ENCODE data around the gene UVRAG.
"Not testable (repeated sequence)": the region's sequence is repeated elsewhere in the genome, so short reads cannot be mapped to it uniquely, and the experiment has no call there.

The UVRAG gene

DNA sequence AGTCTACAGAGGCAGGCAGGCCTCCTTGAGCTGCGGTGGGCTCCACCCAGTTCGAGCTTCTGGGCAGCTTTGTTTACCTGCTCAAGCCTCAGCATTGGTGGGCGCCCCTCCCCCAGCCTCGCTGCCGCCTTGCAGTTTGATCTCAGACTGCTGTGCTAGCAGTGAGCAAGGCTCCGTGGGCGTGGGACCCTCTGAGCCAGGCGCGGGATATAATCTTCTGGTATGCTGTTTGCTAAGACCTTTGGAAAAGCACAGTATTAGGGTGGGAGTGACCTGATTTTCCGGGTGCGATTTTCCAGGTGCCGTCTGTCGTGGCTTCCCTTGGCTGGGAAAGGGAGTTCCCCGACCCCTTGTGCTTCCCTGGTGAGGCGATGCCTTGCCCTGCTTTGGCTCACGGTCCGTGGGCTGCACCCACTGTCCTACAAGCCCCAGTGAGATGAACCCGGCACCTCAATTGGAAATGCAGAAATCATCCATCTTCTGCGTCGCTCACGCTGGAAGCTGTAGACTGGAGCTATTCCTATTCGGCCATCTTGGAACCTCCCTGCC lies 164.5 kb downstream of the UVRAG start:
- H3K4me1 ChIP-seq; in situ Hi-C loops (cut with MboI; ENCODE audit: low sequenced_read_pairs); H3K36me3 ChIP-seq (replicated peaks); H3K27me3 ChIP-seq (ENCODE audit: low read depth); H3K9me3 ChIP-seq; H3K4me3 ChIP-seq: not testable (repeated sequence)
- peak in 1 of 2 experiments; percentile 10 for DNase-seq (ENCODE audit: low spot score in 2 of 2)

DNA sequence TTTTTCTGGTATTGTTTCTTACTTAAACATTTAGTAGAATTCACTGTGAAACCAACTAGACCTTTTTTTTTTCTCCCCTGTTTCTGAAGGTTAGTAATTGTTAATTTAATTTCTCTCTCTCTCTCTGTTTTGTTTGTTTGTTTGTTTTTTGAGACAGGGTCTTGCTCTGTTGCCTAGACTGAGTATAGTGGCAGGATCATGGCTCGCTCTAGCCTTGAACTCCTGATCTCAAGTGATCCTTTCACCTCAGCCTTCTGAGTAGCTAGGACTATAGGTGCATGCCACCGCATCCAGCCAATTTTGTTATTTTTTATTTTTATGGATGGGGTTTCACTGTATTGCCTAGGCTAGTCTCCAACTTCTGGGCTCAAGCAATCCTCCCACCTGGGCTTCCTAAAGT lies 165.0 kb downstream of the UVRAG start:
- in situ Hi-C loops (cut with MboI; ENCODE audit: low sequenced_read_pairs): no loop called here
- Histone ChIP-seq H3K27me3 (ENCODE audit: low read depth) (no peaks in the 10 kb centered on the region), H3K4me3 (no peak overlapping the region), H3K36me3 (replicated peaks) (peaks cover 5% of the 10 kb centered on the region), H3K4me1 (no peaks in the 10 kb centered on the region), H3K9me3 (peaks cover under 1% of the 10 kb centered on the region; the same call in 1 of the 2 replicates)
- DNase-seq (ENCODE audit: low spot score in 2 of 2): no peak

DNA sequence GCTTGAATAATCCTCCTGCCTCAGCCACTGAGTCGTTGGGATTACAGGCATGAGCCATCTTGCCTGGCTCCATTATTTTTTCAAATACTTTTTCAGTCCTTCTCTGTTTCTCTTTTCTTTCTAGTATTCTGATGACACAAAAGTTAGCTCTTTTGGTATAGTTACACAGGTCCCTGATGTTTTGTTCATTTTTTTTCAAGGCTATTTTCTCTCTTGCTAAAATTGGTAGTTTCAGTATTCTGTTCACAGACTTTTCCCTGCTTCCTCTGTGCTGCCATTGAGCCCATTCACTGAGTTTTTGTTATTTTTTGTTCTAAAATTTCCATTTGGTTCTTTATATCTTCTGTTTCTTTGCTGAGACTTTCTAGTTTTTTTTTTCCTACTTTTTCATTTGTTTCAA lies 166.5 kb downstream of the UVRAG start:
- DNase-seq (ENCODE audit: low spot score in 2 of 2): no peak
- Histone ChIP-seq H3K27me3 (ENCODE audit: low read depth) (no peaks in the 10 kb centered on the region), H3K36me3 (replicated peaks) (peaks cover 5% of the 10 kb centered on the region), H3K9me3 (no peaks in the 10 kb centered on the region), H3K4me1 (no peaks in the 10 kb centered on the region), H3K4me3 (no peak overlapping the region)
- in situ Hi-C loops (cut with MboI; ENCODE audit: low sequenced_read_pairs): no loop called here

DNA sequence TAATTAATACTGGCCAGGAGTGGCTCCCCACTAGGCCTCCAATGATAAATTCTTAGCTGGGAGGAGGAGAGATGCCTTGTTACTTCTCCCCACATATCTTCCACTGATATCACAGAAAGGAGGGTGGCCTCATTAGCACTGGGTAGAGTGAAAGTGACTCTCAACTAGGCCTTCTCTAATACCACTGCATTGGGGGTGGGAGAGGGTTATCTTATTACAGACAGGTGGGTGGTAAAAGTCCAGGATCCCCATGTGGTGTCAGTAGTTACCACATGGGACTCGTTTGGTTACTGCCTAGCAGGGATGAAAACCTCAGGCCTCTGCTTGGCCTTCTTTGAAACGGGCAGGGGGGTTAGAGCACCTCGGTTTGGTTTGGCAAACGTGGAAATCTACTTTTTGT lies 167.3 kb downstream of the UVRAG start:
- H3K27me3 ChIP-seq (ENCODE audit: low read depth): no peaks in the 10 kb centered on the region
- in situ Hi-C loops (cut with MboI; ENCODE audit: low sequenced_read_pairs): no loop called here
- H3K4me3 ChIP-seq: no peak overlapping the region
- no peaks in the 10 kb centered on the region for H3K4me1 ChIP-seq
- peaks cover 5% of the 10 kb centered on the region for H3K36me3 ChIP-seq (replicated peaks)
- H3K9me3 ChIP-seq: no peaks in the 10 kb centered on the region
- no peak for DNase-seq (ENCODE audit: low spot score in 2 of 2)

DNA sequence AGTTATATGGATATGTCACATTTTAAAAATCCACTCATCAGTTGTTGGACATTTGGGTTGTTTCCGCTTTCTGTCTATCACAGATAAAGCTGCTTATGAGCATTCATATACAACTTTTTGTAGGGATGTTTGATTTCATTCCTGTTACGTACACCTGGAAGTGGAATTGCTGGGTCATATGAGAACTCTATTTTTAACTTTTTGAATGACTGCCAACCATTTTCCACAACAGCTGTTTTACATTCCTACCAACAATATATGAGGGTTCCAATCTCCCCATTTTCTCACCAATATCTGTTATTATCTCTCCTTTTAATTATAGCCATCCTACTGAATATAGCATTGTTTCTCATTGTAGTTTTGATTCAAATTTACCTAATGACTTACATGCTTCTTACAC lies 172.0 kb downstream of the UVRAG start:
- Histone ChIP-seq H3K4me3 (no peak overlapping the region), H3K36me3 (replicated peaks) (peaks cover 5% of the 10 kb centered on the region), H3K27me3 (ENCODE audit: low read depth) (no peaks in the 10 kb centered on the region), H3K9me3 (no peaks in the 10 kb centered on the region), H3K4me1 (no peaks in the 10 kb centered on the region)
- in situ Hi-C loops (cut with MboI; ENCODE audit: low sequenced_read_pairs): no loop called here
- no peak for DNase-seq (ENCODE audit: low spot score in 2 of 2)

DNA sequence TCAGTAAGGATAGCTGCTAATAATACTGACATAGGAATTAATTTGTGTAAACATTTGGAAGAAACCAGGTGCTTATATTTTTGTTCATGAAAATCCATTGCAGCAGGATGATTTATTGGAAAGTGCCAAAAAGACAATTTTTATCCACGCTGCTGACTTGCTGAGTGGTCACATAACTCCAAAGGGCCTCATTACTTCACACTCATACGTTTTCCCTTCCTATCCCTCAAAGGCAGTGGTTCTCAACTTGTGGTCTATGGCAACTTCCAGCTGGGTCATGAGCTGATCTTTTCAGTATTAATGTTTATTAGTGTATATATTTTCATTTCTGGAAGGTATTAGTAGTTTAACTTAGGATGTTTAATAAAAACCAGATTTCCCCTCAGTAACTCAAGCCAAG lies 178.1 kb downstream of the UVRAG start:
- Histone ChIP-seq H3K4me1 (no peaks in the 10 kb centered on the region), H3K9me3 (no peaks in the 10 kb centered on the region)
- in situ Hi-C loops (cut with MboI; ENCODE audit: low sequenced_read_pairs): no loop called here

DNA sequence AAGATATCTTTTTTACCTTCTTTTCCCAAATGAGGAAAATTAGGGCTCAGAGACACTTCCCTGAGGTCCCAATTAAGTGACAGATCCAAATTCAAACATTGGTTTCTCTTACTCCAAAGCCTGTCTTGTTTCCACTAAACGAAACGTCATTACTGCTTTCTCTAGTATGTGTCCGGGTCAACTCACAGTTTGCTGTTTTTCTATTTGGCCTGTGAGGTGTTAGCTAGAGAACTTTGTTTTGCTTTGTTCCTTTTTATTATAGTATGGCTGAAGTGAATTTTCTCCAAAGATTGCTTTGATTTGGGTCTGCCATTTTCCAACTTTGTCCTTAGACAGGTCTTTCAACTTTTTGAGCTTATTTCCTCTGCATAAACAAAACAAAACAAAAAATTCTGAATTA lies 179.6 kb downstream of the UVRAG start:
- no peaks in the 10 kb centered on the region for H3K27me3 ChIP-seq (ENCODE audit: low read depth)
- no peak for DNase-seq (ENCODE audit: low spot score in 2 of 2)
- no peaks in the 10 kb centered on the region for H3K9me3 ChIP-seq
- H3K36me3 ChIP-seq (replicated peaks): no peaks in the 10 kb centered on the region
- H3K4me3 ChIP-seq: no peak overlapping the region
- H3K4me1 ChIP-seq: no peaks in the 10 kb centered on the region
- in situ Hi-C loops (cut with MboI; ENCODE audit: low sequenced_read_pairs): no loop called here

More for the DNA sequence above, 178.1 kb downstream of the UVRAG start:
- no peak for DNase-seq (ENCODE audit: low spot score in 2 of 2)
- Histone ChIP-seq H3K4me3 (no peak overlapping the region), H3K27me3 (ENCODE audit: low read depth) (no peaks in the 10 kb centered on the region), H3K36me3 (replicated peaks) (no peaks in the 10 kb centered on the region)

DNA sequence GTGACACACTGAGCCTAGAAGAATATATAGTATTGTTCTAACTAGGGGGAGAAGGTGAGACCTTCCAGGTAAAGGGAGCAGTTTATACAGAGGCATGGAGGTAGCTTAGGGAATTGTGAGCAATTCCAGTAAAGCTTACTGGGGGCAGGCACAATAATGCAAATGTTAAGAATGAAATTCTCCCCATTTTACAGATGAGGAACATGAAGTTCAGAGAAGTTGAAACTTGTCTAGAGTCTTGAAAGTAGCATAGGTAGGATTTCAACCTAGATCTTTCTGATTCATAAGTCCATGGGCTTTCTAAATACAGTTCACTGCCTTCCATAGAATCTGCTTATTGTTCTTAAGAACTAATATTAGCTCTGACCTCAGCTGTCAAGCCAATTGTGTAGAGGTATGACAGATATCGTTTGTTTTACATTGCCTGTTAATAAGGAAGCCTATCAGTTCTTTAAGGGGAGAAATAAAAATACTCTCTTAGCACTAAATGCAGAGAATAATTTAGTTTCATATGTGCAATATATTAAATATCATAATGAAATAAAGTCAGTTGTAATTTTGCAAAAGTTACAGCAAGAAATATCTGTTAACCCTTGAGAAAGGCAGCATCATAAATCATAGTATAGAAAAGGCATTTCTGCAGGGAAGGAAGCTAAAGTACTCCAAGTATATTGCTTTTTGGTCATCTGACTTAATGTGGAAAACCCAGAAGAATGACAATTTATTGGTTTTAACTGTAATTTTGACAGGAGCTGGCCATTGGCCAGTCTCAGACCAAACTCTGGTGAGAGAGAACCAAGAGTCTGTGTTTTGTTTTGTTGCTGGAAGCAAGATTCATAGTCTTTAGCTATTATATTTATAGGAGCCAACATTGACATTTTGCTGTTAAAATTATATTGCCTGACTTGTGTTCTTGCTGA lies 181.8 kb downstream of the UVRAG start:
- H3K4me1 ChIP-seq: no peaks in the 10 kb centered on the region
- in situ Hi-C loops (cut with MboI; ENCODE audit: low sequenced_read_pairs): no loop called here
- H3K36me3 ChIP-seq (replicated peaks): no peaks in the 10 kb centered on the region
- DNase-seq (ENCODE audit: low spot score in 2 of 2): no peak
- no peak overlapping the region for H3K4me3 ChIP-seq
- no peaks in the 10 kb centered on the region for H3K9me3 ChIP-seq
- H3K27me3 ChIP-seq (ENCODE audit: low read depth): no peaks in the 10 kb centered on the region

DNA sequence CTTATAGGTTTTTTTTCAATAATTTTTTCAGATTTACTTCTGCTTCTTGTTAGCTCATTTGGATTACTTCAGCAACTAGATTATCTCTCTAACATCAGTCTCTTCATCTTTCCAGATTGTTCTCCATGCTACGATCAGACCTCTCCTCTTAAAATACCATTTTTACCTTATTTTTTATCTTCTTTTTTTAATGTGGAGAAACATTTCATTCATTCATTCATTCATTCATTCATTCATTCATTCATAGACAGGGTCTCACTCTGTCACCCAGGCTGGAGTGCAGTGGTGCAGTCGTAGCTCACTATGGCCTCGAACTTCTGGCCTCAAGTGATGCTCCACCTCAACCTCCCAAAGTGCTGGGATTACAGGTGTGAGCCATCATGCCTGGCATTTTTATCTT lies 189.4 kb downstream of the UVRAG start:
- Histone ChIP-seq H3K9me3 (no peaks in the 10 kb centered on the region), H3K36me3 (replicated peaks) (0 out of 2 replicates have a peak, but pooled peaks cover 5% of the 10 kb centered on the region), H3K4me3 (no peak overlapping the region), H3K4me1 (no peaks in the 10 kb centered on the region), H3K27me3 (ENCODE audit: low read depth) (no peaks in the 10 kb centered on the region)
- no peak for DNase-seq (ENCODE audit: low spot score in 2 of 2)
- in situ Hi-C loops (cut with MboI; ENCODE audit: low sequenced_read_pairs): no loop called here

DNA sequence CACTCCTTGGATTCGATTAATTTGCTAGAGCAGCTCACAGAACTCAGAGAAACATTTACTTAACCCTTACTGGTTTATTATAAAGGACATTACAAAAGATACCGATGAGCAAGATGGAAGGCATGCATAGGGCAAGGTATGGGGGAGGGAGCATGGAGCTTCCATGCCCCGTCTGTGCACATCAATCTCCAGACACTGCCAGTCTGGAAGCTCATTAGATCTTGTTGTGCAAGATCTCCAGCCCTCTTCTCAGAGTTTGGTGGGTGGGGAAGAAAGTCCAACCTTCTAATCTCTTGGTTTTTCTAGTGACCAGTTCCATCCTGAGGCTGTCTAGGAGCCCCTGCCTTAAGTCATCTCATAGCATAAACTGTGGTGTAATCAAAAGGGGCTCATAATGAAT lies 190.7 kb downstream of the UVRAG start:
- Histone ChIP-seq H3K27me3 (ENCODE audit: low read depth) (no peaks in the 10 kb centered on the region), H3K4me3 (no peak overlapping the region), H3K9me3 (no peaks in the 10 kb centered on the region), H3K4me1 (no peaks in the 10 kb centered on the region), H3K36me3 (replicated peaks) (0 out of 2 replicates have a peak, but pooled peaks cover 5% of the 10 kb centered on the region)
- DNase-seq (ENCODE audit: low spot score in 2 of 2): no peak
- in situ Hi-C loops (cut with MboI; ENCODE audit: low sequenced_read_pairs): no loop called here

DNA sequence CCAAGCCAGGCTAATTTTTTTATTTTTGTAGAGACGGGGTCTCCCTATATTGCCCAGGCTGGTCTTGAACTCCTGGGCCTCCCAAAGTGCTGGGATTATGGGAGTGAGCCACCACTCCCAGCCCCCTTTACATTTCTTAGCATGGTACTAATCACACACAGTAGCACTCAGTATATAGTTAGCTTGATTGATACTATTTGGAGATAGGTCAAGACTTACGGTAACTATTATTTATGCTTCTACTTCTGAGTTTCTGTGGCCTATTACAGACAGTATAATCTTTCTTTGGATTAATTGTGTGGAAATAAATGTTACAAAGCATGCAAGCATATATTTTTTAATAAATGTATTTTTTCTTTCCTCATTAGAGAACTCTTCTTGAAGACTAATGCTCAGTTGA lies 192.2 kb downstream of the UVRAG start:
- in situ Hi-C loops (cut with MboI; ENCODE audit: low sequenced_read_pairs): no loop called here
- DNase-seq (ENCODE audit: low spot score in 2 of 2): no peak
- Histone ChIP-seq H3K9me3 (no peaks in the 10 kb centered on the region), H3K27me3 (ENCODE audit: low read depth) (no peaks in the 10 kb centered on the region), H3K4me1 (no peaks in the 10 kb centered on the region), H3K4me3 (no peak overlapping the region), H3K36me3 (replicated peaks) (0 out of 2 replicates have a peak, but pooled peaks cover 4% of the 10 kb centered on the region)

DNA sequence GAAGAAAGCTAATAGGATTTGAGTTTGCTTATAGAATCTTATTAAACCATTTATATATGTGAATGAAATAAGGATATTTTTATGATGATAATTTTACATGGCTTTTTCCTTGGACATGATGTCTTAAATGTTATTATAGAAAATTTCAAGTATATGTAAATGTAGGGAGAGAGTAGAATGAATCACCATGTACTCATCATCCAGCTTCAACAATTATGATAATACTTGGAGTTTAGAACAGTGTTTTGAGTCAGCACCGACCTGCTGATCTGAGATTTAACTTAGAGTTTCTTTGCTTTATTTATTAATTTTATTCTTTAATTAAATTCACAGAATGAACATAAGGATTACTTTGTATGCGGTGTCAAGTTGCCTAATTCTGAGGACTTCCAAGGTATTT lies 193.5 kb downstream of the UVRAG start:
- Histone ChIP-seq H3K9me3 (no peaks in the 10 kb centered on the region), H3K27me3 (ENCODE audit: low read depth) (no peaks in the 10 kb centered on the region), H3K4me3 (no peak overlapping the region), H3K36me3 (replicated peaks) (no peaks in the 10 kb centered on the region), H3K4me1 (no peaks in the 10 kb centered on the region)
- in situ Hi-C loops (cut with MboI; ENCODE audit: low sequenced_read_pairs): no loop called here
- no peak for DNase-seq (ENCODE audit: low spot score in 2 of 2)

DNA sequence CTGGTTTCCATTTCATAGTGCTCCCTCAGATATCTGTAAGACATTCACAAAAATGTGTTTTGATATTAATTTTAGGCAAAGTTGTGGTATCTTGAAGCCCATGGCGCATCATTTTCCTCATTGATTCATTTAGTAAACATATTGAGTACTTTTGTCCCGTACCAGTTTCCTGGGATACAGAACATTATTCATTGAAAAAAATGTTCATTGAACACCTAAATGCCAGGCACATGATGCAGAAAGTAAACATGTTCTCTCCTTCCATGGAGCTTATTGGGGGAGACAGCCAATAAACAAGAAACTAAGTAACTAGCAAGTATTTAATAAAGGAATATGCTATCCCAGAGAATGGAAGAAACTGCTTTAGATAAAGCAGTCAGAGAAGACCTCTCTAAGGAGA lies 195.0 kb downstream of the UVRAG start:
- in situ Hi-C loops (cut with MboI; ENCODE audit: low sequenced_read_pairs): no loop called here
- Histone ChIP-seq H3K9me3 (no peaks in the 10 kb centered on the region), H3K4me3 (no peak overlapping the region), H3K4me1 (no peaks in the 10 kb centered on the region), H3K36me3 (replicated peaks) (no peaks in the 10 kb centered on the region), H3K27me3 (ENCODE audit: low read depth) (no peaks in the 10 kb centered on the region)
- DNase-seq (ENCODE audit: low spot score in 2 of 2): no peak

DNA sequence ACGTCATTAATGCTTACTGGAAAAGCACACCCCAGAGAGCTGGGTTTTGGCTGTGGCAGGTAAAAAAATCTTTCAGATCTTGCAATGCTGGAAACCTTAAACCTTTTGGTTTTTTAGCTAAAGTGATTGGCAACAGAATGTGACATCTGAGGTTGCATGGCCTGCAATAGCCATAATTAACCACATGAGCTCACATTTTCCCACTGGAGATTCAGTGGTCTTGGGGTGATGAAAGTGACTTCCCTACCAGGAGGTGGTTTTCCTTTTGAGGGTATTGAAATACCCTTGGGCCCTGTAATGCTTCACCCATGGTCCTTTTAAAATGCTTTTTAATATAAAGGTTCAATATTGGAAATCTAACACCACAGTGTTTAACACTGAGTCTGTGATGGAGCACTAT lies 198.5 kb downstream of the UVRAG start:
- Histone ChIP-seq H3K4me1 (peaks cover 3% of the 10 kb centered on the region; the same call in 1 of the 2 replicates), H3K4me3 (no peak overlapping the region), H3K36me3 (replicated peaks) (no peaks in the 10 kb centered on the region), H3K9me3 (no peaks in the 10 kb centered on the region), H3K27me3 (ENCODE audit: low read depth) (no peaks in the 10 kb centered on the region)
- DNase-seq (ENCODE audit: low spot score in 2 of 2): no peak
- in situ Hi-C loops (cut with MboI; ENCODE audit: low sequenced_read_pairs): no loop called here
